Astrocyte (in vitro differentiated cells and primary cell): Measurements from ENCODE around the gene ICA1.

ENCODE experiments used
- EZH2 ChIP-seq: IDR thresholded peaks from 2 replicates; pipeline ENCODE4 v1.6.1; 2012; ENCODE audit warnings: mild to moderate bottlenecking, low read length, inconsistent platforms; ENCODE audit not compliant: insufficient read depth
- TF ChIP-seq, protein P1 (sequence below): IDR thresholded peaks from 2 replicates; pipeline ENCODE4 v1.5.1; 2011; ENCODE audit warnings: low read depth, mild to moderate bottlenecking, inconsistent platforms, low read length, moderate library complexity; ENCODE audit not compliant: insufficient read depth

DNA sequence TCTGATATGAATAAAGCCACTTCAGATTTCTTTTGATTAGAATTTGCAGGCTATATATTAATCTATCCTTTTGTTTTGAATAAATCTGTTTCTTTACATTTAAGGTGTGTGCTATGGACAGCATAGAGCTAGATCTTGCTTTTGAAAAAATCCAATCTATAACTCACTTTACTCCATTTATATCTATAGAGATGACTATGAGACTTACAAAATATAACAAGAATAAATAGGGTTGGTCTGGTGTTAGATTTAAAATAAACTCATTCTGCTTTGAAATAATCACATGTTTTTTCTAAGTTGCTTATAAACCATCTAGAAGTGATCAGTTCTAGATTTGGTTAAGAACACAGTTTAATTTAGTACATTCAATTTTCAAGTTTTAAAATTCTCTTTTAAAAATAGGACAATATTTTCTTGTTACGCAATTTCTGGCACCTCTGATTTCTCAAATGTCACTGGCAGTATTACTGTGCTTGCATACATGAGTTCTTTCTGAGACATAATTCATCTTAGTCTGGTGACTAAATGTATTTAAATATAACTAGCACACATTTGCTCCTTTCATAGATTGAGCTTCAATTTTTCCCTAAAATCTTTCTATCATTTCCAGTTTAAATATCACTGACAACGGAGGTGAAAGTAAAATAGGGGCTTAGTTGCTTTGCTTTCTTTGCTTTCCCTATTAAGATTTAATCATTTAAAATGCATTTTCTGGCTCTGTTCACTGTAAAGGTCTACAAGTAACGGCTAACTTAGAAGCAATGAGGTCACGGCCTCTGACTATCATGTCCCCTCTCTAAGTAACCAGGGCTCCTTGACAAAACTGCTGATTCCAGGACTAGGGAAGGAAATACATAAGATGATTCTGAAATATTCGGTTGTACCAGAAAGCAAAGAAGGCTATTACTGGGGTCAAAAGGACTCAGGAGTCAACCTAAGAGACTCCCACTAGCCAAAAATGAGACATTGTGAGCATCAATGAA lies 89.3 kb downstream of the ICA1 start:
- TF ChIP-seq, protein P1, sequence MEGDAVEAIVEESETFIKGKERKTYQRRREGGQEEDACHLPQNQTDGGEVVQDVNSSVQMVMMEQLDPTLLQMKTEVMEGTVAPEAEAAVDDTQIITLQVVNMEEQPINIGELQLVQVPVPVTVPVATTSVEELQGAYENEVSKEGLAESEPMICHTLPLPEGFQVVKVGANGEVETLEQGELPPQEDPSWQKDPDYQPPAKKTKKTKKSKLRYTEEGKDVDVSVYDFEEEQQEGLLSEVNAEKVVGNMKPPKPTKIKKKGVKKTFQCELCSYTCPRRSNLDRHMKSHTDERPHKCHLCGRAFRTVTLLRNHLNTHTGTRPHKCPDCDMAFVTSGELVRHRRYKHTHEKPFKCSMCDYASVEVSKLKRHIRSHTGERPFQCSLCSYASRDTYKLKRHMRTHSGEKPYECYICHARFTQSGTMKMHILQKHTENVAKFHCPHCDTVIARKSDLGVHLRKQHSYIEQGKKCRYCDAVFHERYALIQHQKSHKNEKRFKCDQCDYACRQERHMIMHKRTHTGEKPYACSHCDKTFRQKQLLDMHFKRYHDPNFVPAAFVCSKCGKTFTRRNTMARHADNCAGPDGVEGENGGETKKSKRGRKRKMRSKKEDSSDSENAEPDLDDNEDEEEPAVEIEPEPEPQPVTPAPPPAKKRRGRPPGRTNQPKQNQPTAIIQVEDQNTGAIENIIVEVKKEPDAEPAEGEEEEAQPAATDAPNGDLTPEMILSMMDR: no peak
- TF ChIP-seq EZH2: no peak
